OCI-LY7 (cell line): ENCODE data around the gene PTPRM.

ENCODE experiments used
- CTCF ChIP-seq: fragments of 200-600 bp; sonication (generic); conservative IDR thresholded peaks from 2 replicates; pipeline ENCODE4 v1.5.1; 2014; ENCODE audit warnings: mild to moderate bottlenecking, antibody characterized with exemption, low read length, moderate library complexity, mixed read lengths
- EZH2phosphoT487 ChIP-seq: fragments of 200-600 bp; sonication (generic); IDR thresholded peaks from 2 replicates; pipeline ENCODE4 v1.6.1; 2018; ENCODE audit warnings: low read depth, borderline replicate concordance, mild to moderate bottlenecking, mixed run types, antibody characterized with exemption, low read length, moderate library complexity, mixed read lengths

- no peak for TF ChIP-seq CTCF
- TF ChIP-seq EZH2phosphoT487 = no peak
Measured at GRCh38 chr18:8117006-8117371, 549.9 kb downstream of the PTPRM start.
